ENCODE measurements around the gene DCLK1. TPM values are rescaled to one million over a fixed set of nuclear protein-coding genes. Genes with fewer than 3 reads are reported as not detected.

DCLK1 gene
- total RNA-seq, 1 experiment from 2014 or later: not detected

GRCh38 chr13:35957241-35957731, 173.9 kb downstream of the DCLK1 start:
- ChIA-PET CTCF (no interaction called here), POLR2A (no interaction called here)
- H3K27me3 ChIP-seq (replicated peaks; ENCODE audit: control insufficient read depth, insufficient read depth, low read length): no peaks in the 10 kb centered on the region
- Mint-ChIP-seq H3K4me1 (ENCODE audit: low read depth, unreplicated experiment) (no peaks in the 10 kb centered on the region), H3K4me3 (ENCODE audit: unreplicated experiment) (no peak overlapping the region), H3K27ac (ENCODE audit: unreplicated experiment) (no peak overlapping the region), H3K27me3 (ENCODE audit: insufficient read depth, unreplicated experiment) (no peaks in the 10 kb centered on the region), H3K36me3 (ENCODE audit: insufficient read depth, unreplicated experiment) (no peaks in the 10 kb centered on the region), H3K9me3 (ENCODE audit: unreplicated experiment) (no peaks in the 10 kb centered on the region)
- no peaks in the 10 kb centered on the region for H3K9me3 ChIP-seq
- BruUV-seq (replicated peaks): no TSS peak
- TF ChIP-seq CTCF (IDR thresholded peaks at IDR 0.05; ENCODE audit: insufficient read depth in 1 of 2, low read depth in 1 of 2, low read length in 1 of 2, severe bottlenecking in 1 of 2, unreplicated experiment in 1 of 2): no peak
- no peaks in the 10 kb centered on the region for H3K4me1 ChIP-seq
- H3K4me3 ChIP-seq (ENCODE audit: low read depth, low read length): no peak overlapping the region
- DNase-seq: no peak
- intact Hi-C loops (cut with micrococcal nuclease; ENCODE audit: unreplicated experiment): no loop called here
- H3K36me3 ChIP-seq (ENCODE audit: control insufficient read depth, insufficient read depth, low read length): no peaks in the 10 kb centered on the region

GRCh38 chr13:35956074-35956473, 175.1 kb downstream of the DCLK1 start:
- POLR2A ChIA-PET: no interaction called here
- H3K9me3 ChIP-seq: no peaks in the 10 kb centered on the region
- Mint-ChIP-seq H3K9me3 (ENCODE audit: unreplicated experiment) (no peaks in the 10 kb centered on the region), H3K4me1 (ENCODE audit: low read depth, unreplicated experiment) (no peaks in the 10 kb centered on the region), H3K27me3 (ENCODE audit: insufficient read depth, unreplicated experiment) (no peaks in the 10 kb centered on the region), H3K27ac (ENCODE audit: unreplicated experiment) (no peak overlapping the region), H3K36me3 (ENCODE audit: insufficient read depth, unreplicated experiment) (no peaks in the 10 kb centered on the region), H3K4me3 (ENCODE audit: unreplicated experiment) (no peak overlapping the region)
- no TSS peak for BruUV-seq (replicated peaks)
- no peaks in the 10 kb centered on the region for H3K36me3 ChIP-seq (ENCODE audit: control insufficient read depth, insufficient read depth, low read length)
- H3K27me3 ChIP-seq (replicated peaks; ENCODE audit: control insufficient read depth, insufficient read depth, low read length): no peaks in the 10 kb centered on the region
- CTCF ChIA-PET: no interaction called here
- no peak for TF ChIP-seq CTCF (IDR thresholded peaks at IDR 0.05; ENCODE audit: insufficient read depth in 1 of 2, low read depth in 1 of 2, low read length in 1 of 2, severe bottlenecking in 1 of 2, unreplicated experiment in 1 of 2)
- no peaks in the 10 kb centered on the region for H3K4me1 ChIP-seq
- intact Hi-C loops (cut with micrococcal nuclease; ENCODE audit: unreplicated experiment): no loop called here
- DNase-seq: no peak
- H3K4me3 ChIP-seq (ENCODE audit: low read depth, low read length): no peak overlapping the region

GRCh38 chr13:35954207-35954560, 177.0 kb downstream of the DCLK1 start:
- no TSS peak for BruUV-seq (replicated peaks)
- no peaks in the 10 kb centered on the region for H3K27me3 ChIP-seq (replicated peaks; ENCODE audit: control insufficient read depth, insufficient read depth, low read length)
- intact Hi-C loops (cut with micrococcal nuclease; ENCODE audit: unreplicated experiment): no loop called here

More at GRCh38 chr13:35954207-35954560, 177.0 kb downstream of the DCLK1 start:
- H3K27me3 Mint-ChIP-seq (ENCODE audit: insufficient read depth, unreplicated experiment): no peaks in the 10 kb centered on the region
- H3K4me1 Mint-ChIP-seq (ENCODE audit: low read depth, unreplicated experiment): no peaks in the 10 kb centered on the region
- H3K4me3 ChIP-seq (ENCODE audit: low read depth, low read length): no peak overlapping the region
- H3K36me3 ChIP-seq (ENCODE audit: control insufficient read depth, insufficient read depth, low read length): no peaks in the 10 kb centered on the region
- POLR2A ChIA-PET: no interaction called here
- H3K4me3 Mint-ChIP-seq (ENCODE audit: unreplicated experiment): no peak overlapping the region
- TF ChIP-seq CTCF (IDR thresholded peaks at IDR 0.05; ENCODE audit: insufficient read depth in 1 of 2, low read depth in 1 of 2, low read length in 1 of 2, severe bottlenecking in 1 of 2, unreplicated experiment in 1 of 2): no peak
- CTCF ChIA-PET: no interaction called here
- no peaks in the 10 kb centered on the region for H3K9me3 Mint-ChIP-seq (ENCODE audit: unreplicated experiment)
- DNase-seq: no peak
- H3K36me3 Mint-ChIP-seq (ENCODE audit: insufficient read depth, unreplicated experiment): no peaks in the 10 kb centered on the region
- no peak overlapping the region for H3K27ac Mint-ChIP-seq (ENCODE audit: unreplicated experiment)
- H3K4me1 ChIP-seq: no peaks in the 10 kb centered on the region
- no peaks in the 10 kb centered on the region for H3K9me3 ChIP-seq
